ENCODE data around the gene WNT5B. TPM values are rescaled to one million over a fixed set of nuclear protein-coding genes. Genes with fewer than 3 reads are reported as not detected.

The WNT5B gene
- total and polyA plus RNA-seq, 2 of the 4 experiments (the other 2 are of a cell fraction): 83.7 to 102 TPM

GRCh38 chr12:1666215-1666614 lies 37.2 kb downstream of the WNT5B start:
- H4K20me1 ChIP-seq (ENCODE audit: insufficient read depth, low read length): no peaks in the 10 kb centered on the region
- no peak overlapping the region for H3K14ac ChIP-seq (replicated peaks; ENCODE audit: low read depth, low read length)
- TF ChIP-seq MAZ (IDR thresholded peaks at IDR 0.05; ENCODE audit: borderline replicate concordance, low read depth, low read length) (no peak), MAFK (IDR thresholded peaks at IDR 0.05; ENCODE audit: low read depth, low read length) (no peak), RCOR1 (IDR thresholded peaks at IDR 0.05; ENCODE audit: insufficient replicate concordance, low read length) (no peak), FOS (IDR thresholded peaks at IDR 0.05; ENCODE audit: low read depth, low read length) (no peak), SMC3 (IDR thresholded peaks at IDR 0.05; ENCODE audit: low read depth, low read length) (no peak), RFX5 (IDR thresholded peaks at IDR 0.05; ENCODE audit: low read depth, low read length) (no peak), NFE2L2 (IDR thresholded peaks at IDR 0.05; ENCODE audit: low read depth, low read length) (no peak), BHLHE40 (IDR thresholded peaks at IDR 0.05; ENCODE audit: low read depth, low read length) (no peak), CEBPB (IDR thresholded peaks at IDR 0.05; ENCODE audit: low read depth, low read length) (no peak), RAD21 (IDR thresholded peaks at IDR 0.05; ENCODE audit: low read length) (no peak), CHD1 (IDR thresholded peaks at IDR 0.05; ENCODE audit: low read depth, low read length) (no peak), MXI1 (IDR thresholded peaks at IDR 0.05; ENCODE audit: borderline replicate concordance, low read depth, low read length) (no peak), POLR2A (IDR thresholded peaks at IDR 0.05; ENCODE audit: low read depth, low read length) (no peak)
- TF ChIP-seq, protein P1, sequence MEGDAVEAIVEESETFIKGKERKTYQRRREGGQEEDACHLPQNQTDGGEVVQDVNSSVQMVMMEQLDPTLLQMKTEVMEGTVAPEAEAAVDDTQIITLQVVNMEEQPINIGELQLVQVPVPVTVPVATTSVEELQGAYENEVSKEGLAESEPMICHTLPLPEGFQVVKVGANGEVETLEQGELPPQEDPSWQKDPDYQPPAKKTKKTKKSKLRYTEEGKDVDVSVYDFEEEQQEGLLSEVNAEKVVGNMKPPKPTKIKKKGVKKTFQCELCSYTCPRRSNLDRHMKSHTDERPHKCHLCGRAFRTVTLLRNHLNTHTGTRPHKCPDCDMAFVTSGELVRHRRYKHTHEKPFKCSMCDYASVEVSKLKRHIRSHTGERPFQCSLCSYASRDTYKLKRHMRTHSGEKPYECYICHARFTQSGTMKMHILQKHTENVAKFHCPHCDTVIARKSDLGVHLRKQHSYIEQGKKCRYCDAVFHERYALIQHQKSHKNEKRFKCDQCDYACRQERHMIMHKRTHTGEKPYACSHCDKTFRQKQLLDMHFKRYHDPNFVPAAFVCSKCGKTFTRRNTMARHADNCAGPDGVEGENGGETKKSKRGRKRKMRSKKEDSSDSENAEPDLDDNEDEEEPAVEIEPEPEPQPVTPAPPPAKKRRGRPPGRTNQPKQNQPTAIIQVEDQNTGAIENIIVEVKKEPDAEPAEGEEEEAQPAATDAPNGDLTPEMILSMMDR (conservative IDR thresholded peaks at IDR 0.05; ENCODE audit: low read depth, low read length): no peak
- TF ChIP-seq, protein P2, sequence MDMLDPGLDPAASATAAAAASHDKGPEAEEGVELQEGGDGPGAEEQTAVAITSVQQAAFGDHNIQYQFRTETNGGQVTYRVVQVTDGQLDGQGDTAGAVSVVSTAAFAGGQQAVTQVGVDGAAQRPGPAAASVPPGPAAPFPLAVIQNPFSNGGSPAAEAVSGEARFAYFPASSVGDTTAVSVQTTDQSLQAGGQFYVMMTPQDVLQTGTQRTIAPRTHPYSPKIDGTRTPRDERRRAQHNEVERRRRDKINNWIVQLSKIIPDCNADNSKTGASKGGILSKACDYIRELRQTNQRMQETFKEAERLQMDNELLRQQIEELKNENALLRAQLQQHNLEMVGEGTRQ (IDR thresholded peaks at IDR 0.05; ENCODE audit: low read depth, low read length): no peak
- TF ChIP-seq, protein P3, sequence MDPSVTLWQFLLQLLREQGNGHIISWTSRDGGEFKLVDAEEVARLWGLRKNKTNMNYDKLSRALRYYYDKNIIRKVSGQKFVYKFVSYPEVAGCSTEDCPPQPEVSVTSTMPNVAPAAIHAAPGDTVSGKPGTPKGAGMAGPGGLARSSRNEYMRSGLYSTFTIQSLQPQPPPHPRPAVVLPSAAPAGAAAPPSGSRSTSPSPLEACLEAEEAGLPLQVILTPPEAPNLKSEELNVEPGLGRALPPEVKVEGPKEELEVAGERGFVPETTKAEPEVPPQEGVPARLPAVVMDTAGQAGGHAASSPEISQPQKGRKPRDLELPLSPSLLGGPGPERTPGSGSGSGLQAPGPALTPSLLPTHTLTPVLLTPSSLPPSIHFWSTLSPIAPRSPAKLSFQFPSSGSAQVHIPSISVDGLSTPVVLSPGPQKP (IDR thresholded peaks at IDR 0.05; ENCODE audit: borderline replicate concordance, low read depth, low read length): no peak
- ATAC-seq (ENCODE audit: low read depth): no peak
- H2AFZ ChIP-seq (replicated peaks; ENCODE audit: low read length, poor library complexity): no peak overlapping the region
- no peak overlapping the region for H3K9ac ChIP-seq (ENCODE audit: low read depth, low read length)
- H2AK5ac ChIP-seq (ENCODE audit: low read depth, low read length): no peak overlapping the region
- POLR2A ChIA-PET (ENCODE audit: unreplicated experiment): no interaction called here
- in situ Hi-C loops (cut with MboI; ENCODE audit: low sequenced_read_pairs): loop anchor here (25.0 kb wide), 1 partner anchor 621 kb away; no protein-coding TSS in a partner anchor
- no peak overlapping the region for H2BK15ac ChIP-seq (ENCODE audit: low read depth, low read length)
- no peak overlapping the region for H3K23ac ChIP-seq (ENCODE audit: low read depth, low read length)
- H3K9me1 ChIP-seq (ENCODE audit: insufficient read depth, low read length): peaks cover 4% of the 10 kb centered on the region; the same call in 1 of the 2 replicates
- dilution Hi-C loops (cut with HindIII; ENCODE audit: low sequenced_read_pairs, unreplicated experiment): no loop called here
- H4K5ac ChIP-seq (ENCODE audit: low read depth, low read length): no peak overlapping the region
- H3K79me1 ChIP-seq (ENCODE audit: low read depth in 1 of 2, low read length in 2 of 2): no peaks in the 10 kb centered on the region
- no peak overlapping the region for H2BK120ac ChIP-seq (ENCODE audit: low read depth, low read length)
- H3K9me3 ChIP-seq (ENCODE audit: control insufficient read depth, insufficient read depth, low read length): no peaks in the 10 kb centered on the region
- CTCF ChIA-PET: interaction anchor here (0.6 to 0.8 kb wide), 3 partner anchors 23 to 38 kb away, joined by 3 read pairs; no protein-coding TSS in a partner anchor
- no peak overlapping the region for H2BK20ac ChIP-seq (ENCODE audit: low read depth, low read length)
- H4K8ac ChIP-seq (ENCODE audit: low read depth in 2 of 2, low read length in 2 of 2): no peak overlapping the region
- no peak overlapping the region for H3K4me2 ChIP-seq (ENCODE audit: low read depth, low read length)
- no peak overlapping the region for H3K27ac ChIP-seq (ENCODE audit: insufficient read depth, low read length)
- no CpG with 5 or more reads among the region's 5 CpGs for WGBS, 2 experiments (ENCODE audit: extremely low coverage in 2 of 2, insufficient read length in 1 of 2)
- H2BK5ac ChIP-seq (ENCODE audit: low read depth, low read length, poor library complexity, severe bottlenecking): no peak overlapping the region
- no peak overlapping the region for H3K18ac ChIP-seq (ENCODE audit: low read depth, low read length)
- H3K36me3 ChIP-seq (ENCODE audit: control insufficient read depth, insufficient read depth, low read length): no peaks in the 10 kb centered on the region
- no peak overlapping the region for H3K4me3 ChIP-seq (ENCODE audit: insufficient read depth, low read depth, low read length)
- H4K91ac ChIP-seq (ENCODE audit: insufficient read depth, low read depth, low read length): no peak overlapping the region
- no peak overlapping the region for H3K4ac ChIP-seq (ENCODE audit: low read depth, low read length)
- no peaks in the 10 kb centered on the region; the same call in 1 of the 2 replicates for H3K27me3 ChIP-seq (ENCODE audit: control insufficient read depth, insufficient read depth, low read length)
- H2AK9ac ChIP-seq (replicated peaks; ENCODE audit: low read depth, low read length, poor library complexity): no peak overlapping the region
- DNase-seq: no peak
- peaks cover 2% of the 10 kb centered on the region; the same call in 1 of the 2 replicates for H3K4me1 ChIP-seq (ENCODE audit: control insufficient read depth, insufficient read depth, low read length)
- intact Hi-C loops (cut with micrococcal nuclease): no loop called here
- BruUV-seq (replicated peaks): no TSS peak
- no peak overlapping the region for H3K56ac ChIP-seq (ENCODE audit: extremely low read depth, insufficient read depth, low read length)
